K562 (cell line): ENCODE results near the gene TAF10. TPM values are rescaled to one million over a fixed set of nuclear protein-coding genes. Genes with fewer than 3 reads are reported as not detected.

Experiments used
- ATAC-seq: fragments of 200-7000 bp; cut with Tn5 transposase; 3 replicates; pipeline ENCODE4 v1.9.1; 2020; ENCODE audit warnings: moderate library complexity
- BruUV-seq: library from RNA; stranded (reverse); fragments of 400-500 nt; replicated peaks from 2 replicates; lab custom pipeline; 2021; lab: Mats Ljungman, UMichigan
- CTCF ChIA-PET: fragments of 300-600 bp; formaldehyde crosslinking; extraction: SDS; loops from one replicate; lab custom pipeline; 2021; ENCODE audit warnings: low intra/inter-chr PET ratio; lab: Yijun Ruan, JAX
- POLR2A ChIA-PET: fragments of 300-600, 350-650 bp; sonication (Branson Sonifier 250); formaldehyde crosslinking; extraction: SDS; loops from one replicate; lab custom pipeline; 2021; ENCODE audit warnings: antibody characterized with exemption, inconsistent platforms; lab: Yijun Ruan, JAX
- DNase-seq, 4 experiments: peaks; one replicate each; pipeline versions ENCODE4 v3.0.0 to v3.0.0-alpha.2; 2011 to 2018; ENCODE audit warnings: low spot score in 3 of 4, mixed read lengths in 3 of 4; ENCODE audit errors: extremely low read depth in 1 of 4
- FAIRE-seq: peaks from 2 replicates; lab custom pipeline; 2011; peaks lifted over from hg19 to GRCh38; lab: Jason Lieb, UNC
- H2AFZ ChIP-seq: 2 replicates; pipeline ENCODE4 v1.6.0; 2011; ENCODE audit warnings: low read depth, low read length, control low read depth, inconsistent platforms
- H3K27ac ChIP-seq: fragments of 200-600 bp; 3 replicates; pipeline ENCODE4 v1.8.0; 2011; ENCODE audit warnings: low read depth, mild to moderate bottlenecking, control low read depth, inconsistent platforms, low read length, moderate library complexity, mixed read lengths; ENCODE audit errors: extremely low read depth
- H3K27me3 ChIP-seq, 2 experiments: fragments of 300-600 bp in 1 of 2; 2 replicates in 1 of 2; 3 replicates in 1 of 2; pipeline versions ENCODE4 v1.6.0 to v1.8.0; 2011; ENCODE audit warnings: inconsistent platforms in 2 of 2, low read length in 2 of 2, mild to moderate bottlenecking in 1 of 2, mixed read lengths in 1 of 2, moderate library complexity in 1 of 2; ENCODE audit not compliant: control insufficient read depth in 2 of 2, insufficient read depth in 2 of 2
- H3K36me3 ChIP-seq: fragments of 300-600 bp; 3 replicates; pipeline ENCODE4 v1.8.0; 2011; ENCODE audit warnings: mild to moderate bottlenecking, low read length, inconsistent platforms; ENCODE audit not compliant: control insufficient read depth, insufficient read depth
- H3K4me1 ChIP-seq, 2 experiments: fragments of 200-600 bp in 1 of 2; replicated peaks in 1 of 2; 2 replicates in 1 of 2; 3 replicates in 1 of 2; pipeline versions ENCODE4 v1.5.1 to v1.8.0; 2011; ENCODE audit warnings: inconsistent platforms in 2 of 2, low read length in 2 of 2, mild to moderate bottlenecking in 1 of 2, mixed read lengths in 1 of 2, moderate library complexity in 1 of 2; ENCODE audit not compliant: control insufficient read depth in 2 of 2, insufficient read depth in 2 of 2
- H3K4me2 ChIP-seq: 2 replicates; pipeline ENCODE4 v1.6.1; 2011; ENCODE audit warnings: low read length, control low read depth, inconsistent platforms, mixed read lengths; ENCODE audit not compliant: insufficient read depth
- H3K4me3 ChIP-seq: fragments of 200-600 bp; sonication (generic), shearing (Covaris generic); 2 replicates; pipeline ENCODE4 v1.5.1; 2016; ENCODE audit warnings: control low read depth, inconsistent platforms
- H3K79me2 ChIP-seq: fragments of 200-600 bp; 3 replicates; pipeline ENCODE4 v1.8.0; 2011; ENCODE audit warnings: low read length, inconsistent platforms; ENCODE audit not compliant: control insufficient read depth, insufficient read depth
- H3K9ac ChIP-seq, 2 experiments: 2 replicates each; pipeline versions ENCODE4 v1.6.0 to v1.6.1; 2011; ENCODE audit warnings: low read depth in 2 of 2, low read length in 2 of 2, control low read depth in 1 of 2, inconsistent platforms in 1 of 2, mild to moderate bottlenecking in 1 of 2, mixed read lengths in 1 of 2; ENCODE audit not compliant: insufficient read depth in 1 of 2
- H3K9me1 ChIP-seq: one replicate; pipeline ENCODE4 v1.6.0; 2011; ENCODE audit warnings: inconsistent platforms, mild to moderate bottlenecking, low read length, moderate library complexity; ENCODE audit not compliant: control insufficient read depth, insufficient read depth
- H3K9me3 ChIP-seq: replicated peaks from 2 replicates; pipeline ENCODE4 v1.5.1; 2011; ENCODE audit warnings: low read depth, low read length, inconsistent platforms; ENCODE audit not compliant: control insufficient read depth, insufficient read depth
- H4K20me1 ChIP-seq: replicated peaks from 2 replicates; pipeline ENCODE4 v1.6.1; 2011; ENCODE audit warnings: low read length, inconsistent platforms, mixed read lengths; ENCODE audit not compliant: control insufficient read depth, insufficient read depth
- EHMT2 ChIP-seq: fragments of 450-650 bp; IDR thresholded peaks from 2 replicates; pipeline ENCODE4 v1.6.1; 2018; ENCODE audit warnings: antibody characterized with exemption
- ETV6 ChIP-seq, 3 experiments: fragments of 150-350 bp in 1 of 3; sonication (generic) in 1 of 3; formaldehyde crosslinking in 1 of 3; IDR thresholded peaks; 2 replicates each; pipeline versions ENCODE4 v1.6.1 to v1.8.0; 2014 to 2022; ENCODE audit warnings: borderline replicate concordance in 2 of 3, low read depth in 2 of 3, antibody characterized with exemption in 1 of 3, low read length in 1 of 3, mild to moderate bottlenecking in 1 of 3, missing genetic modification reagents in 1 of 3
- HDAC6 ChIP-seq: IDR thresholded peaks from 2 replicates; pipeline ENCODE4 v1.6.1; 2012; ENCODE audit warnings: low read depth, mild to moderate bottlenecking, control low read depth, inconsistent platforms, low read length, moderate library complexity
- ILF3 ChIP-seq: fragments of 450-650 bp; IDR thresholded peaks from 2 replicates; pipeline ENCODE4 v1.6.1; 2018; ENCODE audit warnings: antibody characterized with exemption, mild to moderate bottlenecking, moderate library complexity, borderline replicate concordance
- MAFG ChIP-seq: fragments of 450-650 bp; conservative IDR thresholded peaks from 2 replicates; pipeline ENCODE4 v1.6.1; 2016; ENCODE audit warnings: missing genetic modification characterization, missing compliant biosample characterization
- NR1H2 ChIP-seq: sonication (generic); formaldehyde crosslinking; IDR thresholded peaks from 2 replicates; pipeline ENCODE4 v1.4.0; 2020; ENCODE audit warnings: mild to moderate bottlenecking, missing genetic modification reagents
- RBFOX2 ChIP-seq: fragments of 200-400 bp; formaldehyde crosslinking; IDR thresholded peaks from 2 replicates; pipeline ENCODE4 v1.6.1; 2017; ENCODE audit warnings: low read depth, mild to moderate bottlenecking, low read length, moderate library complexity
- SMARCC2 ChIP-seq: fragments of 450-650 bp; IDR thresholded peaks from 2 replicates; pipeline ENCODE4 v1.6.1; 2017; ENCODE audit warnings: antibody characterized with exemption, moderate library complexity, mild to moderate bottlenecking, low read depth
- ZFX ChIP-seq: sonication (generic); formaldehyde crosslinking; IDR thresholded peaks from 2 replicates; pipeline ENCODE4 v1.8.0; 2022; ENCODE audit warnings: mild to moderate bottlenecking, missing genetic modification reagents, moderate library complexity
- ZNF146 ChIP-seq: IDR thresholded peaks from one replicate; pipeline ENCODE4 v1.6.1; 2018; ENCODE audit warnings: missing compliant biosample characterization; ENCODE audit not compliant: unreplicated experiment
- WGBS: fragments of 100-300 bp; shearing (Covaris generic); methylation state at CpG from one replicate; pipeline ENCODE4 v1.1.6; 2016; ENCODE audit warnings: low coverage, mixed read lengths; ENCODE audit not compliant: insufficient coverage; ENCODE audit errors: missing lambda C conversion rate; 5-methylcytosine and 5-hydroxymethylcytosine counted together
- in situ Hi-C: fragments of 300-500 bp; cut with MboI; formaldehyde crosslinking; loops from 4 replicates; pipeline ENCODE4 v1.15.0; 2018; ENCODE audit warnings: inconsistent platforms, mixed read lengths
- intact Hi-C: fragments of 100-400 bp; cut with micrococcal nuclease; formaldehyde crosslinking; loops from 2 replicates; pipeline ENCODE4 v1.14.2; 2022
- polyA plus RNA-seq, 8 experiments: library from polyadenylated mRNA; depleted of rRNA in 4 of 8; stranded (reverse) in 5 of 8; unstranded in 3 of 8; fragments of >200 nt; fragmentation: Nextera tagmentation in 2 of 8; fragmentation: Illumina TruSeq in 1 of 8; extraction: Ambion mirVana in 2 of 8; extraction: Trizol in 1 of 8; gene quantifications; 2 replicates each; pipeline versions ENCODE4 v1.2.1 to v1.2.3, GENCODE V29; 2011 to 2014; ENCODE audit warnings: inconsistent platforms in 1 of 8, missing spikeins in 1 of 8
- total RNA-seq, 7 experiments: library from RNA; depleted of rRNA in 6 of 7; stranded (reverse); fragments of >200 nt in 6 of 7; fragmentation: Illumina TruSeq in 2 of 7; extraction: Trizol in 2 of 7; gene quantifications; 2 replicates each; pipeline versions ENCODE4 v1.2.1 to v1.2.3, GENCODE V29; 2011 to 2021; ENCODE audit warnings: low replicate concordance in 1 of 7
- TF ChIP-seq, protein P1 (sequence below): fragments of 450-650 bp; IDR thresholded peaks from 2 replicates; pipeline ENCODE4 v1.6.1; 2018; ENCODE audit not compliant: partially characterized antibody
- TF ChIP-seq, protein P2 (sequence below): sonication (generic); formaldehyde crosslinking; IDR thresholded peaks from 2 replicates; pipeline ENCODE4 v1.8.1; 2023; ENCODE audit warnings: missing genetic modification reagents, mild to moderate bottlenecking, borderline replicate concordance

TAF10 gene
- total and polyA plus RNA-seq, 9 of the 15 experiments (the other 6 are each of a cell fraction or from before 2014, with no cell fraction given) = 19.5 to 197 (median 121) TPM

DNA sequence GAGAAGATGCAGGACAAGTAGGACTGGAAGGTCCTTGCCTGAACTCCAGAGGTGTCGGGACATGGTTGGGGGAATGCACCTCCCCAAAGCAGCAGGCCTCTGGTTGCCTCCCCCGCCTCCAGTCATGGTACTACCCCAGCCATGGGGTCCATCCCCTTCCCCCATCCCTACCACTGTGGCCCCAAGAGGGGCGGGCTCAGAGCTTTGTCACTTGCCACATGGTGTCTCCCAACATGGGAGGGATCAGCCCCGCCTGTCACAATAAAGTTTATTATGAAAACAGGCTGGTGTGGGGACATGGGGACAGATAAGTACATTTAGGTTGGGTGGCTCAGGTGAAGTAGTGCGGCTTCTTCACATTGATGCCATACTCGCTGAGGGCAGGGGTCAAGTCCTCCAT is 1.4 kb downstream of the TAF10 start:
- ChIA-PET CTCF (no interaction called here), POLR2A (interaction anchor here (0.6 to 1.3 kb wide), 2 partner anchors 57 to 191 kb away, joined by 3 to 6 read pairs; no protein-coding TSS in a partner anchor)
- Histone ChIP-seq H3K9me3 (no peaks in the 10 kb centered on the region), H3K79me2 (peaks cover 42% of the 10 kb centered on the region), H3K9ac (peak overlapping the region; percentile 92 to 97; a peak in 3 of 4 replicates), H3K27me3 (no peaks in the 10 kb centered on the region), H2AFZ (no peak overlapping the region), H3K4me1 (peaks cover 33% of the 10 kb centered on the region in 2 experiments), H4K20me1 (no peaks in the 10 kb centered on the region), H3K36me3 (peaks cover 64% of the 10 kb centered on the region), H3K4me3 (peak overlapping the region; percentile 81), H3K4me2 (peak overlapping the region; percentile 99), H3K9me1 (no peaks in the 10 kb centered on the region), H3K27ac (no peak overlapping the region; the same call in 2 of the 3 replicates)
- intact Hi-C loops (no loop called here), in situ Hi-C loops (no loop called here)
- FAIRE-seq (no peak), ATAC-seq (no peak), DNase-seq (peak in 2 of 4 experiments; percentile 43 to 46)
- 83% methylated on average over 6 of the region's 6 CpGs for WGBS
- BruUV-seq = TSS peak; percentile 59
- TF ChIP-seq ZFX (CRISPR knock-in tag) (0 out of 2 replicates have a peak, but pooled peaks have one; percentile 10), ILF3 (no peak), NR1H2 (no peak), ETV6 (IDR thresholded peaks at IDR 0.05; ENCODE audit: borderline replicate concordance in 1 of 2, low read depth in 2 of 2, low read length in 1 of 2) (no peak), ETV6 (CRISPR knock-in tag; IDR thresholded peaks at IDR 0.05; ENCODE audit: borderline replicate concordance) (no peak), SMARCC2 (no peak), RBFOX2 (peak; percentile 48; the same call in 1 of the 2 replicates), MAFG (tag) (no peak), EHMT2 (no peak), HDAC6 (no peak), ZNF146 (CRISPR knock-in tag) (no peak)
- TF ChIP-seq, protein P1, sequence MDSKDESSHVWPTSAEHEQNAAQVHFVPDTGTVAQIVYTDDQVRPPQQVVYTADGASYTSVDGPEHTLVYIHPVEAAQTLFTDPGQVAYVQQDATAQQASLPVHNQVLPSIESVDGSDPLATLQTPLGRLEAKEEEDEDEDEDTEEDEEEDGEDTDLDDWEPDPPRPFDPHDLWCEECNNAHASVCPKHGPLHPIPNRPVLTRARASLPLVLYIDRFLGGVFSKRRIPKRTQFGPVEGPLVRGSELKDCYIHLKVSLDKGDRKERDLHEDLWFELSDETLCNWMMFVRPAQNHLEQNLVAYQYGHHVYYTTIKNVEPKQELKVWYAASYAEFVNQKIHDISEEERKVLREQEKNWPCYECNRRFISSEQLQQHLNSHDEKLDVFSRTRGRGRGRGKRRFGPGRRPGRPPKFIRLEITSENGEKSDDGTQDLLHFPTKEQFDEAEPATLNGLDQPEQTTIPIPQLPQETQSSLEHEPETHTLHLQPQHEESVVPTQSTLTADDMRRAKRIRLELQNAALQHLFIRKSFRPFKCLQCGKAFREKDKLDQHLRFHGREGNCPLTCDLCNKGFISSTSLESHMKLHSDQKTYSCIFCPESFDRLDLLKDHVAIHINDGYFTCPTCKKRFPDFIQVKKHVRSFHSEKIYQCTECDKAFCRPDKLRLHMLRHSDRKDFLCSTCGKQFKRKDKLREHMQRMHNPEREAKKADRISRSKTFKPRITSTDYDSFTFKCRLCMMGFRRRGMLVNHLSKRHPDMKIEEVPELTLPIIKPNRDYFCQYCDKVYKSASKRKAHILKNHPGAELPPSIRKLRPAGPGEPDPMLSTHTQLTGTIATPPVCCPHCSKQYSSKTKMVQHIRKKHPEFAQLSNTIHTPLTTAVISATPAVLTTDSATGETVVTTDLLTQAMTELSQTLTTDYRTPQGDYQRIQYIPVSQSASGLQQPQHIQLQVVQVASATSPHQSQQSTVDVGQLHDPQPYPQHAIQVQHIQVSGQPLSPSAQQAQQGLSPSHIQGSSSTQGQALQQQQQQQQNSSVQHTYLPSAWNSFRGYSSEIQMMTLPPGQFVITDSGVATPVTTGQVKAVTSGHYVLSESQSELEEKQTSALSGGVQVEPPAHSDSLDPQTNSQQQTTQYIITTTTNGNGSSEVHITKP = peak; percentile 61
- TF ChIP-seq, protein P2, sequence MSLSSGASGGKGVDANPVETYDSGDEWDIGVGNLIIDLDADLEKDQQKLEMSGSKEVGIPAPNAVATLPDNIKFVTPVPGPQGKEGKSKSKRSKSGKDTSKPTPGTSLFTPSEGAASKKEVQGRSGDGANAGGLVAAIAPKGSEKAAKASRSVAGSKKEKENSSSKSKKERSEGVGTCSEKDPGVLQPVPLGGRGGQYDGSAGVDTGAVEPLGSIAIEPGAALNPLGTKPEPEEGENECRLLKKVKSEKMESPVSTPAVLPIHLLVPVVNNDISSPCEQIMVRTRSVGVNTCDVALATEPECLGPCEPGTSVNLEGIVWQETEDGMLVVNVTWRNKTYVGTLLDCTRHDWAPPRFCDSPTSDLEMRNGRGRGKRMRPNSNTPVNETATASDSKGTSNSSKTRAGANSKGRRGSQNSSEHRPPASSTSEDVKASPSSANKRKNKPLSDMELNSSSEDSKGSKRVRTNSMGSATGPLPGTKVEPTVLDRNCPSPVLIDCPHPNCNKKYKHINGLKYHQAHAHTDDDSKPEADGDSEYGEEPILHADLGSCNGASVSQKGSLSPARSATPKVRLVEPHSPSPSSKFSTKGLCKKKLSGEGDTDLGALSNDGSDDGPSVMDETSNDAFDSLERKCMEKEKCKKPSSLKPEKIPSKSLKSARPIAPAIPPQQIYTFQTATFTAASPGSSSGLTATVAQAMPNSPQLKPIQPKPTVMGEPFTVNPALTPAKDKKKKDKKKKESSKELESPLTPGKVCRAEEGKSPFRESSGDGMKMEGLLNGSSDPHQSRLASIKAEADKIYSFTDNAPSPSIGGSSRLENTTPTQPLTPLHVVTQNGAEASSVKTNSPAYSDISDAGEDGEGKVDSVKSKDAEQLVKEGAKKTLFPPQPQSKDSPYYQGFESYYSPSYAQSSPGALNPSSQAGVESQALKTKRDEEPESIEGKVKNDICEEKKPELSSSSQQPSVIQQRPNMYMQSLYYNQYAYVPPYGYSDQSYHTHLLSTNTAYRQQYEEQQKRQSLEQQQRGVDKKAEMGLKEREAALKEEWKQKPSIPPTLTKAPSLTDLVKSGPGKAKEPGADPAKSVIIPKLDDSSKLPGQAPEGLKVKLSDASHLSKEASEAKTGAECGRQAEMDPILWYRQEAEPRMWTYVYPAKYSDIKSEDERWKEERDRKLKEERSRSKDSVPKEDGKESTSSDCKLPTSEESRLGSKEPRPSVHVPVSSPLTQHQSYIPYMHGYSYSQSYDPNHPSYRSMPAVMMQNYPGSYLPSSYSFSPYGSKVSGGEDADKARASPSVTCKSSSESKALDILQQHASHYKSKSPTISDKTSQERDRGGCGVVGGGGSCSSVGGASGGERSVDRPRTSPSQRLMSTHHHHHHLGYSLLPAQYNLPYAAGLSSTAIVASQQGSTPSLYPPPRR = no peak
